ENCODE results near the gene KRTAP10-2. TPM values are rescaled to one million over a fixed set of nuclear protein-coding genes. Genes with fewer than 3 reads are reported as not detected.
A peak's percentile ranks its signal among the peaks of the same experiment; 100 is the strongest.

The KRTAP10-2 gene
- total and polyA plus RNA-seq, 2 donors from 2014 or later: not detected

GRCh38 chr21:44556879-44557278 is 5.6 kb upstream of the KRTAP10-2 start:
- FAIRE-seq (no peak), DNase-seq (no peak)
- Histone ChIP-seq H3K4me3 (ENCODE audit: low read length in 3 of 3) (no peak overlapping the region), H3K9me3 (ENCODE audit: control insufficient read depth in 2 of 3, insufficient read depth in 1 of 3, low read length in 3 of 3) (no peaks in the 10 kb centered on the region), H3K4me1 (ENCODE audit: control insufficient read depth in 2 of 3, insufficient read depth in 2 of 3, low read depth in 1 of 3, low read length in 3 of 3) (no peaks in the 10 kb centered on the region), H3K27ac (ENCODE audit: low read depth in 2 of 2, low read length in 2 of 2) (no peak overlapping the region), H3K9ac (ENCODE audit: low read length in 3 of 3) (no peak overlapping the region), H3K36me3 (ENCODE audit: control insufficient read depth in 2 of 3, insufficient read depth in 3 of 3, low read length in 3 of 3) (no peaks in the 10 kb centered on the region), H3K27me3 (ENCODE audit: control insufficient read depth, insufficient read depth, low read length) (no peaks in the 10 kb centered on the region)
- intact Hi-C loops (cut with DNase I): no loop called here
- TF ChIP-seq, protein P1, sequence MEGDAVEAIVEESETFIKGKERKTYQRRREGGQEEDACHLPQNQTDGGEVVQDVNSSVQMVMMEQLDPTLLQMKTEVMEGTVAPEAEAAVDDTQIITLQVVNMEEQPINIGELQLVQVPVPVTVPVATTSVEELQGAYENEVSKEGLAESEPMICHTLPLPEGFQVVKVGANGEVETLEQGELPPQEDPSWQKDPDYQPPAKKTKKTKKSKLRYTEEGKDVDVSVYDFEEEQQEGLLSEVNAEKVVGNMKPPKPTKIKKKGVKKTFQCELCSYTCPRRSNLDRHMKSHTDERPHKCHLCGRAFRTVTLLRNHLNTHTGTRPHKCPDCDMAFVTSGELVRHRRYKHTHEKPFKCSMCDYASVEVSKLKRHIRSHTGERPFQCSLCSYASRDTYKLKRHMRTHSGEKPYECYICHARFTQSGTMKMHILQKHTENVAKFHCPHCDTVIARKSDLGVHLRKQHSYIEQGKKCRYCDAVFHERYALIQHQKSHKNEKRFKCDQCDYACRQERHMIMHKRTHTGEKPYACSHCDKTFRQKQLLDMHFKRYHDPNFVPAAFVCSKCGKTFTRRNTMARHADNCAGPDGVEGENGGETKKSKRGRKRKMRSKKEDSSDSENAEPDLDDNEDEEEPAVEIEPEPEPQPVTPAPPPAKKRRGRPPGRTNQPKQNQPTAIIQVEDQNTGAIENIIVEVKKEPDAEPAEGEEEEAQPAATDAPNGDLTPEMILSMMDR (IDR thresholded peaks at IDR 0.05; ENCODE audit: borderline replicate concordance, extremely low read depth, insufficient read depth): no peak

GRCh38 chr21:44555200-44555875 is 4.0 kb upstream of the KRTAP10-2 start:
- intact Hi-C loops (cut with DNase I): no loop called here
- no peak for FAIRE-seq
- H3K36me3 ChIP-seq (ENCODE audit: control insufficient read depth in 2 of 3, insufficient read depth in 3 of 3, low read length in 3 of 3): no peaks in the 10 kb centered on the region
- no peak overlapping the region for H3K27ac ChIP-seq (ENCODE audit: low read depth in 2 of 2, low read length in 2 of 2)
- H3K27me3 ChIP-seq (ENCODE audit: control insufficient read depth, insufficient read depth, low read length): no peaks in the 10 kb centered on the region
- DNase-seq: no peak
- no peaks in the 10 kb centered on the region for H3K9me3 ChIP-seq (ENCODE audit: control insufficient read depth in 2 of 3, insufficient read depth in 1 of 3, low read length in 3 of 3)
- no peak overlapping the region for H3K4me3 ChIP-seq (ENCODE audit: low read length in 3 of 3)
- H3K9ac ChIP-seq (ENCODE audit: low read length in 3 of 3): no peak overlapping the region
- TF ChIP-seq, protein P1 (IDR thresholded peaks at IDR 0.05; ENCODE audit: borderline replicate concordance, extremely low read depth, insufficient read depth): no peak
- H3K4me1 ChIP-seq (ENCODE audit: control insufficient read depth in 2 of 3, insufficient read depth in 2 of 3, low read depth in 1 of 3, low read length in 3 of 3): no peaks in the 10 kb centered on the region

GRCh38 chr21:44552681-44553080 is 1.4 kb upstream of the KRTAP10-2 start:
- DNase-seq: peak in 1 of 5 donors; percentile 39
- H3K4me3 ChIP-seq (ENCODE audit: low read length in 3 of 3): no peak overlapping the region
- no peak for FAIRE-seq
- no peak overlapping the region for H3K9ac ChIP-seq (ENCODE audit: low read length in 3 of 3)
- H3K27me3 ChIP-seq (ENCODE audit: control insufficient read depth, insufficient read depth, low read length): no peaks in the 10 kb centered on the region
- intact Hi-C loops (cut with DNase I): no loop called here
- H3K4me1 ChIP-seq (ENCODE audit: control insufficient read depth in 2 of 3, insufficient read depth in 2 of 3, low read depth in 1 of 3, low read length in 3 of 3): no peaks in the 10 kb centered on the region
- H3K27ac ChIP-seq (ENCODE audit: low read depth in 2 of 2, low read length in 2 of 2): no peak overlapping the region
- H3K9me3 ChIP-seq (ENCODE audit: control insufficient read depth in 2 of 3, insufficient read depth in 1 of 3, low read length in 3 of 3): no peaks in the 10 kb centered on the region
- no peaks in the 10 kb centered on the region for H3K36me3 ChIP-seq (ENCODE audit: control insufficient read depth in 2 of 3, insufficient read depth in 3 of 3, low read length in 3 of 3)
- TF ChIP-seq, protein P1 (IDR thresholded peaks at IDR 0.05; ENCODE audit: borderline replicate concordance, extremely low read depth, insufficient read depth): no peak

GRCh38 chr21:44552136-44552535 is 831 bp upstream of the KRTAP10-2 start:
- FAIRE-seq (no peak), DNase-seq (peak in 1 of 5 donors; percentile 55)
- TF ChIP-seq, protein P1 (IDR thresholded peaks at IDR 0.05; ENCODE audit: borderline replicate concordance, extremely low read depth, insufficient read depth): no peak
- Histone ChIP-seq H3K36me3 (ENCODE audit: control insufficient read depth in 2 of 3, insufficient read depth in 3 of 3, low read length in 3 of 3) (no peaks in the 10 kb centered on the region), H3K4me1 (ENCODE audit: control insufficient read depth in 2 of 3, insufficient read depth in 2 of 3, low read depth in 1 of 3, low read length in 3 of 3) (no peaks in the 10 kb centered on the region), H3K4me3 (ENCODE audit: low read length in 3 of 3) (no peak overlapping the region), H3K27me3 (ENCODE audit: control insufficient read depth, insufficient read depth, low read length) (no peaks in the 10 kb centered on the region), H3K27ac (ENCODE audit: low read depth in 2 of 2, low read length in 2 of 2) (no peak overlapping the region), H3K9ac (ENCODE audit: low read length in 3 of 3) (no peak overlapping the region), H3K9me3 (ENCODE audit: control insufficient read depth in 2 of 3, insufficient read depth in 1 of 3, low read length in 3 of 3) (no peaks in the 10 kb centered on the region)
- intact Hi-C loops (cut with DNase I): no loop called here
